ENCODE measurements around the gene PNMA6E. TPM values are rescaled to one million over a fixed set of nuclear protein-coding genes. Genes with fewer than 3 reads are reported as not detected.

PNMA6E gene
- not detected for total RNA-seq

GRCh38 chrX:153401133-153401764 lies at the start of gene PNMA6E:
Gene PNMA6E (minus strand): TSS chrX:153401350. CDS start chrX:153398849, 2,501 bp downstream.

DNA sequence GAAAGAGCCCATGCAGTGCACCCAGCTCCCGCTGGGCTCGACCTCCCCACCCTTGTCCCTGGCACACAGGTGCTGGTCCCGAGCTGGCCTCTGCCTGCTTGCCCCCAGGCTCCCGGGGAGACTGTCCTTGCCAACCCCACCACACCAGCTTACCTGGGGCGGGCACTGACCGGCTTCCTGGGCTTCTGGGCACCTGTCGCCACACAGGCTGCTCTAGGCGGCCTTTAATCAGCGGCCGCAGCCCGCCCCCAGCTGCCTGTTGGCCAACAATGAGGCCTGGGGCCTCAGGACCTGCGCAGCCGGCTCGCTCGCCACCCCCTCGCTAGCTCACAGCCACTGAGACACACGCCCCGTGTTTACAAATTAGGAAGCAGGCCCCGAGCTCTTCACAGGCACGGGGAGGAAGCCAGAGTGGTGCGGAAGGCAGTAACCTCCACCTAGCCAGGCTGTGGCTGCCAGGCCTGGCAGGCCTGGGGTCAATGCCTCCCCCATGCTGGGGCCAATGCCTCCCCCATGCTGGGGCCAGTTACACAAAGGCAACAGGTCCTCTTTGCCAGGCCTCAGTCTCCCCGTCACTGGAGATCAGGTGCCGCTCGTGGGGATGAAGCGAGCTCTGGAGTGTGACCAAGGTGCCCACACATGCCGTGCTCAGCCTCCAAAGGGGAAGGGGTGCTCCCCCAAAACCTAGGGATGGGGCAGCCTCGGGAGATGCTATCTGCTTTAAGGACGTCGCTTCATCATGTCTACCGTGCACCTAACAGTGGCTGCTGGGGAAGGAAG lies 44.9 kb upstream of the PNMA6E start, which contains the start of gene TREX2:
Gene TREX2, minus strand, starts transcription at position 201 of the 780 bp plus-strand sequence. CDS start 626 bp downstream, outside the sequence.

GRCh38 chrX:153411255-153411987 lies 10.3 kb upstream of the PNMA6E start, which contains the start of gene ZFP92:
Gene ZFP92 (plus strand): TSS chrX:153411472. CDS start chrX:153418323, 6,851 bp downstream.

Small RNA genes within 50 kb of the gene (small RNA-seq; reads per million reads assigned to genes)
- not detected for gene AC152007.1 (ENCODE audit: low replicate concordance)
- not detected for gene RN7SL667P (ENCODE audit: low replicate concordance)

Other genes with a start within 250 kb of the PNMA6E start
- not detected for gene MAGEA1, start 222.1 kb downstream of the PNMA6E start, total RNA-seq
- not detected for gene PNMA6F, start 79.6 kb downstream of the PNMA6E start, total RNA-seq
- 18.1 TPM for gene ZNF275, start 67.2 kb downstream of the PNMA6E start, total RNA-seq
- gene ZFP92, start 10.1 kb upstream of the PNMA6E start, total RNA-seq: 1.5 TPM
- gene TREX2, start 44.7 kb upstream of the PNMA6E start, total RNA-seq: 1.6 TPM
- 17.7 TPM for gene HAUS7, start 69.2 kb upstream of the PNMA6E start, total RNA-seq
- 79.5 TPM for gene BGN, start 93.6 kb upstream of the PNMA6E start, total RNA-seq
- 0.12 TPM for gene ATP2B3, start 116.3 kb upstream of the PNMA6E start, total RNA-seq
- gene CCNQ, start 197.8 kb upstream of the PNMA6E start, total RNA-seq: 17.0 TPM
- gene DUSP9, start 245.9 kb upstream of the PNMA6E start, total RNA-seq: 72.7 TPM

Measured in metanephros (tissue), 2 donors.